H9 (cell line): ENCODE measurements around the gene LASP1. TPM values are rescaled to one million over a fixed set of nuclear protein-coding genes. Genes with fewer than 3 reads are reported as not detected.

ENCODE experiments used
- DNase-seq: peaks from one replicate; pipeline ENCODE4 v3.0.0-alpha.2; 2017
- H2AFZ ChIP-seq: one replicate; pipeline ENCODE4 v1.6.1; 2013; ENCODE audit warnings: mild to moderate bottlenecking, low read length, control low read depth, moderate library complexity
- H2AK5ac ChIP-seq: 2 replicates; pipeline ENCODE4 v1.6.1; 2013; ENCODE audit warnings: low read length, control low read depth, mixed read lengths; ENCODE audit not compliant: insufficient read length
- H2BK120ac ChIP-seq: one replicate; pipeline ENCODE4 v1.6.1; 2013; ENCODE audit warnings: low read depth, mild to moderate bottlenecking, low read length, control low read depth, inconsistent platforms; ENCODE audit not compliant: poor library complexity, severe bottlenecking
- H2BK12ac ChIP-seq: 2 replicates; pipeline ENCODE4 v1.6.1; 2013; ENCODE audit warnings: low read length, control low read depth, mixed read lengths, low read depth; ENCODE audit not compliant: insufficient read length
- H2BK15ac ChIP-seq: 2 replicates; pipeline ENCODE4 v1.6.1; 2013; ENCODE audit warnings: low read depth, low read length, control low read depth
- H2BK20ac ChIP-seq: one replicate; pipeline ENCODE4 v1.6.1; 2013; ENCODE audit warnings: low read depth, mild to moderate bottlenecking, low read length, control low read depth, inconsistent platforms; ENCODE audit not compliant: poor library complexity, severe bottlenecking
- H2BK5ac ChIP-seq: 2 replicates; pipeline ENCODE4 v1.6.1; 2013; ENCODE audit warnings: low read length, control low read depth, mixed read lengths; ENCODE audit not compliant: insufficient read length
- H3K14ac ChIP-seq: 2 replicates; pipeline ENCODE4 v1.6.1; 2013; ENCODE audit warnings: low read length, control low read depth; ENCODE audit not compliant: insufficient read depth
- H3K18ac ChIP-seq: 2 replicates; pipeline ENCODE4 v1.6.1; 2013; ENCODE audit warnings: low read depth, mild to moderate bottlenecking, mixed read lengths, low read length, control low read depth; ENCODE audit not compliant: insufficient read length
- H3K23ac ChIP-seq: 2 replicates; pipeline ENCODE4 v1.6.1; 2013; ENCODE audit warnings: low read length, control low read depth, mixed read lengths, low read depth; ENCODE audit not compliant: insufficient read length
- H3K23me2 ChIP-seq: 2 replicates; pipeline ENCODE4 v1.6.1; 2013; ENCODE audit warnings: low read depth, mild to moderate bottlenecking, mixed read lengths, low read length, control low read depth; ENCODE audit not compliant: insufficient read length, poor library complexity, severe bottlenecking
- H3K27ac ChIP-seq: 2 replicates; pipeline ENCODE4 v1.5.1; 2013; ENCODE audit warnings: low read length, control low read depth, mixed read lengths, low read depth; ENCODE audit not compliant: insufficient read length
- H3K27me3 ChIP-seq: 2 replicates; pipeline ENCODE4 v1.6.1; 2013; ENCODE audit warnings: low read length, control low read depth, inconsistent platforms; ENCODE audit not compliant: insufficient read depth
- H3K4ac ChIP-seq: 2 replicates; pipeline ENCODE4 v1.6.1; 2013; ENCODE audit warnings: low read depth, mild to moderate bottlenecking, control low read depth, inconsistent platforms, low read length, moderate library complexity
- H3K4me1 ChIP-seq: 2 replicates; pipeline ENCODE4 v1.6.1; 2013; ENCODE audit warnings: low read length, control low read depth, inconsistent platforms; ENCODE audit not compliant: insufficient read depth
- H3K4me2 ChIP-seq: 2 replicates; pipeline ENCODE4 v1.6.1; 2013; ENCODE audit warnings: low read length, control low read depth, mixed read lengths; ENCODE audit not compliant: insufficient read length, insufficient read depth
- H3K56ac ChIP-seq: 2 replicates; pipeline ENCODE4 v1.6.1; 2013; ENCODE audit warnings: low read depth, mild to moderate bottlenecking, mixed read lengths, low read length, control low read depth; ENCODE audit not compliant: insufficient read length
- H3K79me1 ChIP-seq: 2 replicates; pipeline ENCODE4 v1.6.1; 2013; ENCODE audit warnings: low read depth, mild to moderate bottlenecking, moderate library complexity, low read length, control low read depth, inconsistent platforms; ENCODE audit not compliant: insufficient read depth, poor library complexity, severe bottlenecking
- H3K79me2 ChIP-seq: 2 replicates; pipeline ENCODE4 v1.6.1; 2013; ENCODE audit warnings: low read length, control low read depth, inconsistent platforms; ENCODE audit not compliant: insufficient read depth
- H3K9ac ChIP-seq: 2 replicates; pipeline ENCODE4 v1.6.1; 2013; ENCODE audit warnings: low read length, control low read depth, mixed read lengths; ENCODE audit not compliant: insufficient read length; ENCODE audit errors: extremely low read depth
- H3K9me3 ChIP-seq: one replicate; pipeline ENCODE4 v1.6.1; 2013; ENCODE audit warnings: low read depth, low read length, inconsistent platforms; ENCODE audit not compliant: control insufficient read depth
- H3T11ph ChIP-seq: one replicate; pipeline ENCODE4 v1.6.1; 2013; ENCODE audit warnings: mild to moderate bottlenecking, low read length, control low read depth, inconsistent platforms
- H4K20me1 ChIP-seq: one replicate; pipeline ENCODE4 v1.6.1; 2013; ENCODE audit not compliant: control insufficient read depth, insufficient read length, insufficient read depth
- H4K5ac ChIP-seq: 2 replicates; pipeline ENCODE4 v1.6.1; 2013; ENCODE audit warnings: low read depth, mild to moderate bottlenecking, mixed read lengths, low read length, control low read depth; ENCODE audit not compliant: insufficient read length
- H4K8ac ChIP-seq: replicated peaks from 2 replicates; pipeline ENCODE4 v1.6.1; 2013; ENCODE audit warnings: low read length, control low read depth, mixed read lengths, low read depth; ENCODE audit not compliant: insufficient read length
- H4K91ac ChIP-seq: 2 replicates; pipeline ENCODE4 v1.6.1; 2013; ENCODE audit warnings: low read depth, mild to moderate bottlenecking, moderate library complexity, mixed read lengths, low read length, control low read depth; ENCODE audit not compliant: insufficient read length
- H3K27ac Mint-ChIP-seq, 3 experiments: 2 replicates in 2 of 3; 3 replicates in 1 of 3; pipeline ENCODE4 v1.8.0; 2020 to 2021; ENCODE audit warnings: mixed read lengths in 3 of 3, mild to moderate bottlenecking in 1 of 3, moderate library complexity in 1 of 3
- H3K27me3 Mint-ChIP-seq: 2 replicates; pipeline ENCODE4 v1.8.0; 2021; ENCODE audit warnings: low read depth, mild to moderate bottlenecking, moderate library complexity, mixed read lengths
- H3K36me3 Mint-ChIP-seq, 3 experiments: 2 replicates in 2 of 3; 3 replicates in 1 of 3; pipeline ENCODE4 v1.8.0; 2020 to 2021; ENCODE audit warnings: low read depth in 3 of 3, mixed read lengths in 3 of 3; ENCODE audit not compliant: insufficient read depth in 1 of 3
- H3K4me1 Mint-ChIP-seq, 2 experiments: 2 replicates each; pipeline ENCODE4 v1.8.0; 2020; ENCODE audit warnings: mixed read lengths in 2 of 2
- H3K4me3 Mint-ChIP-seq, 2 experiments: 2 replicates in 1 of 2; 3 replicates in 1 of 2; pipeline ENCODE4 v1.8.0; 2020 to 2021; ENCODE audit warnings: mild to moderate bottlenecking in 2 of 2, mixed read lengths in 2 of 2, moderate library complexity in 1 of 2
- H3K9me3 Mint-ChIP-seq, 2 experiments: 2 replicates in 1 of 2; 3 replicates in 1 of 2; pipeline ENCODE4 v1.8.0; 2020; ENCODE audit warnings: mild to moderate bottlenecking in 2 of 2, mixed read lengths in 2 of 2, moderate library complexity in 1 of 2
- CTCF ChIP-seq: fragments of 200-600 bp; sonication (generic); conservative IDR thresholded peaks from 3 replicates; pipeline ENCODE4 v1.8.0; 2021; ENCODE audit warnings: antibody characterized with exemption, mild to moderate bottlenecking
- WGBS: extraction: QIAGEN DNeasy Blood & Tissue Kit; methylation state at CpG from one replicate; pipeline ENCODE4 v1.1.7; 2013; ENCODE audit warnings: missing lambda C conversion rate, low lambda C conversion rate, mixed read lengths; ENCODE audit not compliant: insufficient read length; ENCODE audit errors: extremely low coverage; 5-methylcytosine and 5-hydroxymethylcytosine counted together
- total RNA-seq: library from RNA; stranded (reverse); gene quantifications from 2 replicates; pipeline ENCODE4 v1.2.1, GENCODE V29; 2021

The LASP1 gene
- total RNA-seq, 1 experiment from 2014 or later: 121 TPM

DNA sequence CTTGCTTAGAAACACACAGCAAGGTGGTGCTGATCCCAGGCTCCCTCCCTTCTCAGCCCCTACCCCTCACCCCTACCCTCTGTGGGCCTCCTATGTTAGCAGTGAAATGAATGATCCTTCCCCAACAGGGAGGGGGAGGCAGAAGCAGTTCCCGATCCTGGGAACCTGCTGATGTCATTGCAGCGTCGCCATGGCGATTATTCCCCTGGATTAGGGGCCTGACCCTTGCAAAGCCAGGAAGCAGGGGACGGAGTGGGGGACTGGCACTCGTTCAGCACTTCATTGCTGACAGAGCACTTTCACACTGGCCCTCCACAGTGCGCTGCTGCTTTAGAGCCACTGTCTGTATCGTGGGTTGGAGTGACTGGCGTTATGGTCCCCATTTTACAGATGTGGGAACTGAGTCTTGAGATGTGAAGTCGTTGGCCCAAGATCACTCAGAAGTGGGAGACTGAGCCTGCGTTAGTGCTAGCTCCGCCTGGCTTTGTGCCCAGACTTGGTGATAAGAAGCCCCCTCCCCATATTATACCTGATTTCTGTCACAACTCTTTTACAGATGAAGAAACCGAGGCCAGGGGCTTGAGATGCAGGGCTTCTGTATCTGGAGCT is 26.6 kb downstream of the LASP1 start:
- Histone ChIP-seq H3K56ac (no peak overlapping the region), H3K9ac (no peak overlapping the region), H3K4me1 (no peaks in the 10 kb centered on the region), H3K79me2 (no peaks in the 10 kb centered on the region), H2BK120ac (no peak overlapping the region), H3K4me2 (no peak overlapping the region), H3K18ac (no peak overlapping the region), H3T11ph (no peak overlapping the region), H4K20me1 (no peaks in the 10 kb centered on the region), H3K23ac (no peak overlapping the region), H3K27me3 (no peaks in the 10 kb centered on the region), H2BK5ac (no peak overlapping the region), H3K4ac (no peak overlapping the region), H3K27ac (no peak overlapping the region), H2AFZ (no peak overlapping the region), H2BK15ac (no peak overlapping the region), H4K91ac (no peak overlapping the region), H3K9me3 (no peaks in the 10 kb centered on the region), H4K8ac (no peak overlapping the region), H2AK5ac (no peak overlapping the region), H2BK12ac (no peak overlapping the region), H4K5ac (no peak overlapping the region), H3K14ac (no peak overlapping the region), H3K79me1 (no peaks in the 10 kb centered on the region), H2BK20ac (no peak overlapping the region), H3K23me2 (no peaks in the 10 kb centered on the region)
- Mint-ChIP-seq H3K27ac (peak overlapping the region in 2 of 3 experiments; percentile 80 to 85; a peak in 3 of 7 replicates), H3K4me1 (peaks cover 19 to 27% of the 10 kb centered on the region in 2 experiments), H3K4me3 (no peak overlapping the region), H3K9me3 (no peaks in the 10 kb centered on the region), H3K36me3 (peaks cover 5 to 46% (median 38%) of the 10 kb centered on the region in 3 experiments; a peak in 5 of 7 replicates), H3K27me3 (no peaks in the 10 kb centered on the region)
- no peak for TF ChIP-seq CTCF
- peak; percentile 67 for DNase-seq
- WGBS: no CpG with 5 or more reads among the region's 13 CpGs
